Vagina (tissue), 2 donors: ENCODE results near the gene MC2R.

ENCODE experiments used
- CTCF ChIP-seq, 3 experiments: fragments of 450-650 bp in 2 of 3; fragments of 200-600 bp in 1 of 3; sonication (generic) in 1 of 3; IDR thresholded peaks; one replicate each; pipeline ENCODE4 v1.5.1; 2017 to 2019; ENCODE audit warnings: antibody characterized with exemption in 3 of 3, mild to moderate bottlenecking in 2 of 3, moderate library complexity in 2 of 3
- POLR2A ChIP-seq, 2 donors: fragments of 450-650 bp; IDR thresholded peaks; one replicate each; pipeline ENCODE4 v1.6.1; 2017; ENCODE audit warnings: antibody characterized with exemption in 2 of 2, mild to moderate bottlenecking in 2 of 2, moderate library complexity in 2 of 2
- POLR2AphosphoS5 ChIP-seq, 2 donors: sonication (generic); formaldehyde crosslinking; IDR thresholded peaks; one replicate each; pipeline ENCODE4 v1.9.0; 2017; ENCODE audit warnings: antibody characterized with exemption in 2 of 2, mild to moderate bottlenecking in 2 of 2, low read depth in 1 of 2; ENCODE audit not compliant: insufficient read depth in 1 of 2

- TF ChIP-seq CTCF (IDR thresholded peaks at IDR 0.05) = no peak
- no peak for TF ChIP-seq POLR2A (IDR thresholded peaks at IDR 0.05)
- TF ChIP-seq POLR2AphosphoS5 (IDR thresholded peaks at IDR 0.05; ENCODE audit: insufficient read depth in 1 of 2, low read depth in 1 of 2) = no peak
Observed at GRCh38 chr18:13943338-13943737, 28.0 kb upstream of the MC2R start.
